ENCODE data around the gene CAMK2G.

Gene CAMK2G

GRCh38 chr10:73769396-73769795 is 105.0 kb downstream of the CAMK2G start:
- TF ChIP-seq, protein P1, sequence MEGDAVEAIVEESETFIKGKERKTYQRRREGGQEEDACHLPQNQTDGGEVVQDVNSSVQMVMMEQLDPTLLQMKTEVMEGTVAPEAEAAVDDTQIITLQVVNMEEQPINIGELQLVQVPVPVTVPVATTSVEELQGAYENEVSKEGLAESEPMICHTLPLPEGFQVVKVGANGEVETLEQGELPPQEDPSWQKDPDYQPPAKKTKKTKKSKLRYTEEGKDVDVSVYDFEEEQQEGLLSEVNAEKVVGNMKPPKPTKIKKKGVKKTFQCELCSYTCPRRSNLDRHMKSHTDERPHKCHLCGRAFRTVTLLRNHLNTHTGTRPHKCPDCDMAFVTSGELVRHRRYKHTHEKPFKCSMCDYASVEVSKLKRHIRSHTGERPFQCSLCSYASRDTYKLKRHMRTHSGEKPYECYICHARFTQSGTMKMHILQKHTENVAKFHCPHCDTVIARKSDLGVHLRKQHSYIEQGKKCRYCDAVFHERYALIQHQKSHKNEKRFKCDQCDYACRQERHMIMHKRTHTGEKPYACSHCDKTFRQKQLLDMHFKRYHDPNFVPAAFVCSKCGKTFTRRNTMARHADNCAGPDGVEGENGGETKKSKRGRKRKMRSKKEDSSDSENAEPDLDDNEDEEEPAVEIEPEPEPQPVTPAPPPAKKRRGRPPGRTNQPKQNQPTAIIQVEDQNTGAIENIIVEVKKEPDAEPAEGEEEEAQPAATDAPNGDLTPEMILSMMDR (IDR thresholded peaks at IDR 0.05; ENCODE audit: insufficient read depth, low read depth, low read length, missing control alignments) = no peak
- DNase-seq (ENCODE audit: low read depth) = no peak
- no peak overlapping the region for H3K4me3 ChIP-seq (ENCODE audit: low read depth, low read length)

DNA sequence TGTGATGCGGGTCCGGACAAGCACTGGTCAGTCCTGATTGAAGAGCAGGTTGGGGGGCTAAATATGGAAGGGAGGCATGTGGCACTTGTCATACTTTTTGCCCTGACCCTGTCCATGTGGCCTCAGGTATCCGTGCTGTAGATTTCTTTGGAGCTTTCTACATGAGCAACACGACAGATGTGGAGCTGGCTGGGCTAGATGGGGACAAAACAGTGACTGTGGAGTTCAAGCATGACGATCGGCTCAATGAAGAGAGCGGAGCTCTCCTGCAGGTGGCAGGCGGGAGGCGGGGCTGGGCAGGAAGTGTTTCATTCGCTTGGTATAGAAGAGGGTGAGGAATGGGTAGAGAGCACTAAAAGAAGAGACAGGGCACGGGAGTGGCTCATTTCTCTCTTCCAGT is 105.5 kb downstream of the CAMK2G start:
- TF ChIP-seq, protein P1 (IDR thresholded peaks at IDR 0.05; ENCODE audit: insufficient read depth, low read depth, low read length, missing control alignments) = peak; percentile 51
- DNase-seq (ENCODE audit: low read depth) = peak; percentile 53
- no peak overlapping the region for H3K4me3 ChIP-seq (ENCODE audit: low read depth, low read length)

DNA sequence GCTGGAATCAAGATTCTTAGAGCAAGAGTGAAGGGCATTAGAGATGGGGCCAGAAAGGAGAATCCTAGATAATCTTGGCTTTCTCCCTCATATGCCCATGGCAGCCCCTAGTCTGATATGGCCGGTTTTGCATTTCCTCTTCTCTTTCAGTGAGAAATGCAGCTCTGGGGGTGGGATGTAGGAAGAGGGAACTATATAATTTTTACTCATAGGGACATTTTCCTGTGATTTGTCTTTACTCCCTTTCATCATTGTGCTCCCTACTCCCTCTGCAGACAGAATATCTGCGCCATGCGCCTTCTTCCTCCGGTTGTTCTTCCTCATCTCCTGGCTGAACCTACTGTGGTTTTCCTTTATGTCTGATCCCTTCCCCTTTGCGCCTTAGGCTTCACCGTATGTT is 109.3 kb downstream of the CAMK2G start:
- H3K4me3 ChIP-seq (ENCODE audit: low read depth, low read length) = no peak overlapping the region
- DNase-seq (ENCODE audit: low read depth) = no peak
- TF ChIP-seq, protein P1 (IDR thresholded peaks at IDR 0.05; ENCODE audit: insufficient read depth, low read depth, low read length, missing control alignments) = no peak

GRCh38 chr10:73763343-73763742 is 111.0 kb downstream of the CAMK2G start:
- TF ChIP-seq, protein P1 (IDR thresholded peaks at IDR 0.05; ENCODE audit: insufficient read depth, low read depth, low read length, missing control alignments) = no peak
- DNase-seq (ENCODE audit: low read depth) = peak; percentile 34
- H3K4me3 ChIP-seq (ENCODE audit: low read depth, low read length) = no peak overlapping the region

DNA sequence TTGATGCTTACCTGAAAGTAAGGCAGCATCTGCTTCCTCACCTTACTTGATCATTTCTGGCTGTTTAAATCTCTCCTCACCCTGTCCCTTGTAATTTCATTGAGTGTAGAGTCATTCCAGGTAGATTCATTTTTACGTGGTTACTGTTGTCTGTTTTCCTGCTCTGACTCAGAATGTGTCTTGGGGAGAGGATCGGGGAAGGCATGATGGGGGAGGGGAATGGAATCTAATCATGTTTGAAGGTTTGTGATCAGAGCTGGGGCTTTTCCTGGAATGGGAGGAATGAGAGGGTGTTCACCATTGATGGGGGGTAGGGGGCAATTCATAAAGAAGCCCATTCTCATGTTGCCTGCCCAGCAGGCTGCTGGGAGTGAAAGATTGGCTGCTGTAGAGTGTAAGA is 111.4 kb downstream of the CAMK2G start:
- peak; percentile 33 for DNase-seq (ENCODE audit: low read depth)
- TF ChIP-seq, protein P1 (IDR thresholded peaks at IDR 0.05; ENCODE audit: insufficient read depth, low read depth, low read length, missing control alignments) = no peak

More for the DNA sequence above, 111.4 kb downstream of the CAMK2G start:
- H3K4me3 ChIP-seq (ENCODE audit: low read depth, low read length) = no peak overlapping the region

Measured in GM12865 (cell line).